ENCODE data around the gene IFITM2.

- TF ChIP-seq EZH2 (IDR thresholded peaks at IDR 0.05; ENCODE audit: insufficient read depth, poor library complexity, severe bottlenecking) = no peak
- TF ChIP-seq EZH2phosphoT487 (IDR thresholded peaks at IDR 0.05; ENCODE audit: insufficient read depth, low read depth) = no peak
Observed at GRCh38 chr11:316031-316701, 8.6 kb downstream of the IFITM2 start.

Measured in GM23248 (cell line).